ENCODE measurements around the gene FGD4.
"Not testable (repeated sequence)": the region's sequence is repeated elsewhere in the genome, so short reads cannot be mapped to it uniquely, and the experiment has no call there.

Gene FGD4

DNA sequence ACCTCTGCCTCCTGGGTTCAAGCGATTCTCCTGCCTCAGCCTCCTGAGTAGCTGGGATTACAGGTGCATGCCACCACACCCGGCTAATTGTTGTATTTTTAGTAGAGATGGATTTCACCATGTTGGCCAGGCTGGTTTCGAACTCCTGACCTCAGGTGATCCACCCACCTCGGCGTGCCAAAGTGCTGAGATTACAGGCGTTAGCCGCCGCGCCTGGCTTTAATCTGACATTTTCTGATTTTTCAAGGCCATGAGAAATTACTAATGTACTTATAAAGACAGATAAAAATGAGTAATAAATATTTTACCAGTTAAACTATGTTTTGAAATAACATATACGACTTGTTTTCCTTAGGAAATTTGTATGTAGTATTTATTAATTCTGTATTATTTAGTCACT is 134.1 kb downstream of the FGD4 start:
- H3K9me3 ChIP-seq (ENCODE audit: control insufficient read depth, low read depth, low read length); H3K27ac ChIP-seq (ENCODE audit: low read length); H3K9ac ChIP-seq (ENCODE audit: low read length); H3K4me3 ChIP-seq (ENCODE audit: low read length); H3K36me3 ChIP-seq (ENCODE audit: control insufficient read depth, low read depth, low read length); H3K27me3 ChIP-seq (ENCODE audit: control insufficient read depth, insufficient read depth, low read length): not testable (repeated sequence)
- peaks cover 23% of the 10 kb centered on the region for H3K4me1 ChIP-seq (ENCODE audit: control insufficient read depth, low read depth, low read length)

DNA sequence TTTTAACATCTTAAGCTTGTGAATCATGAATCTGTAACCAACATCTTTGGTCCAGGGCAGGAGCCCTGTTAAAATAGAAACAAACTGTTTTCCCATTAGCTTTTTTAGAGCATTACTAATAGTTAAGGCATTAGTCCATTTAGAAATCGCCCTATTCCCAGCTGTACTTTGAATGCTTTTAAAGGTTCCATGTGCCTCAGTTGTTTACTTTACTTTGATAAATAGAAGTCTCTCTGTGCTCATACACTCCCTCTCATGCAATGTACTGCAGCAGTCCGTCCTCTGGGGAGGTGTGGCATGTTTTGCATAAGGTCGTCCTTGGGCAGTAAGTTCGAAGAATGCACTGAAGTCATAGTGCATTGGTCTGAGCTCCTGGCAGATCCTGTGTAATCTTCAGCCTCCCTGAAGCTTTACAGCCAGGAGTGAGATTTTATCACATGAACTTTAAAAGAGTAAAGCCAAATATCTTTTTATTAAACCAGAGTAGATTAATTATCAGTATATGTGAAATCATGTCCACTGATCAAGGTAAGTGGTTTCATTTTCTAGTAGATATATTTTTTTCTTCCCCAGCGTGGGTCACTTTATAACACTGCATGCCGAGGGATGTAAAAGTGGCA is 134.7 kb downstream of the FGD4 start:
- no peak overlapping the region for H3K27ac ChIP-seq (ENCODE audit: low read length)
- H3K9me3 ChIP-seq (ENCODE audit: control insufficient read depth, low read depth, low read length): no peaks in the 10 kb centered on the region
- H3K4me3 ChIP-seq (ENCODE audit: low read length): no peak overlapping the region
- no peaks in the 10 kb centered on the region for H3K27me3 ChIP-seq (ENCODE audit: control insufficient read depth, insufficient read depth, low read length)
- H3K9ac ChIP-seq (ENCODE audit: low read length): no peak overlapping the region
- no peaks in the 10 kb centered on the region for H3K36me3 ChIP-seq (ENCODE audit: control insufficient read depth, low read depth, low read length)
- peaks cover 23% of the 10 kb centered on the region for H3K4me1 ChIP-seq (ENCODE audit: control insufficient read depth, low read depth, low read length)

DNA sequence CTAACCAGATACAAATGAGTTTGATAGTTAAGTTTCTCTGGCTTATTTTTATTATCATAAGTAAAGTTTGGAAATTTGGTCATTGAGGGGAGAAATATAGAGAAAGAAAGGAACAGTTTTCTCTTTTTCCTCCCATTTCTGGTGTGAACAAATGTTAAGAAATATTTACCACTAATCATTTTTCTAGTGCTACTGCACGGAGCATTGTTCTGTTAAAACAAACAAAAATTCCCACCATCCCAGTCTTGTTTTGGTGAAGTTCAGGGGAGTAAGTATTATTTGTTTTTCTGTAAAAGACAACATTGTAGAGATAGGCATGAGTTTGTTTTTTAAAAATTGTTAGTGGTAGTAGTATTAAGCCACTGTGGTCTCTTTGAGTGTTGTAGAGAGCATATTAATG is 135.3 kb downstream of the FGD4 start:
- Histone ChIP-seq H3K27ac (ENCODE audit: low read length) (no peak overlapping the region), H3K36me3 (ENCODE audit: control insufficient read depth, low read depth, low read length) (no peaks in the 10 kb centered on the region), H3K27me3 (ENCODE audit: control insufficient read depth, insufficient read depth, low read length) (no peaks in the 10 kb centered on the region), H3K4me1 (ENCODE audit: control insufficient read depth, low read depth, low read length) (peaks cover 23% of the 10 kb centered on the region), H3K9me3 (ENCODE audit: control insufficient read depth, low read depth, low read length) (no peaks in the 10 kb centered on the region), H3K4me3 (ENCODE audit: low read length) (no peak overlapping the region), H3K9ac (ENCODE audit: low read length) (no peak overlapping the region)

DNA sequence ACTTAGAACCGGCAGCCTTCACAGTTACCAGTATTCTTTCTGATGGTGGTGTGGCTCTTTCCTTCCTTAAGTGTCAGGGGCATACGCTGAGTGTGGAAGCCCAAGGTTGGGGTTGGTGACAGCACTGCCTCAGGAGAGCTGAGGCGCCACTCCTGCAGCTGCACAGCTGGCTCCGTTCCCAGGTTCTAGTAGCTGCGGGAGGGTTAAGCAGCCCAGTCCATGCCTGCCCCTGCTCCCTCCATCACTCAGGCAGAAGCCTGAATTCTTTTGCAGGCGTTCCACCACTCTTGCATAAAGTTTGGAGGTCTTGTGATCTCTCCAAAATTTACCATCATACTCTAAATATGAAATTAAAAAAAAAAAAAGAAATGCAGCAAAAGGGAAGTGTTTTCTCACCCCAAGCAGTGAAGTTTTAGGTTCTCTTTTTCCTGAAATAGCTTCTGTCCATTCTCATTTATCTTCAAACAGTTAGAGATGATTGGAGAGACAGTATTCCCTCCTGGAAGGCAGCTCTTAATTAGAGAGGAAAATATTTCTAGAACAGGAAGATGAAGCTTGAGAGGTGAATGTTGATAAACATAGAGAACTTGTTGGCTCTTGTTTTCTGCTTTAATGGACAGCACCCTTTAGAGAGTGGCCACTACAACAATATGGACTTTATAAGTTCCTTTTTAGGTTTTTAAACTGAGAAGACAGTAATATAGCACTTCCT is 136.1 kb downstream of the FGD4 start:
- H3K36me3 ChIP-seq (ENCODE audit: control insufficient read depth, low read depth, low read length): no peaks in the 10 kb centered on the region
- peaks cover 27% of the 10 kb centered on the region for H3K4me1 ChIP-seq (ENCODE audit: control insufficient read depth, low read depth, low read length)
- no peaks in the 10 kb centered on the region for H3K9me3 ChIP-seq (ENCODE audit: control insufficient read depth, low read depth, low read length)
- H3K27me3 ChIP-seq (ENCODE audit: control insufficient read depth, insufficient read depth, low read length): no peaks in the 10 kb centered on the region
- no peak overlapping the region for H3K9ac ChIP-seq (ENCODE audit: low read length)
- no peak overlapping the region for H3K27ac ChIP-seq (ENCODE audit: low read length)
- H3K4me3 ChIP-seq (ENCODE audit: low read length): no peak overlapping the region

DNA sequence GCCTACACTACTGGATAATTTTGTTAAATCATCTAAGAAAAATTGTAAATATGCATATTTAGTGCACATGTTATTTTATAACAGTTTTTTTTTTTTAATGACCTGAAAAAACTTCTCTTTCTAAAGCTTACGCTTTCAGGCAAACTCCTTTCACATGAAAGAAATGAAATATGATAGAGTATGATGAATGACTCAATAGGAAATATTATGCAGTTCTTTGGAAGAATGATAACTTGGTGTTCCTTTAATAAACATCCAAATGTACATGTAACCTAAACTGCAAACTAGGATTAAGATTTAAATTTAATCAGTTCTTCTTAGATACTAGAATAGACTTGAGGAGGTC is 136.6 kb downstream of the FGD4 start:
- Histone ChIP-seq H3K9ac (ENCODE audit: low read length) (no peak overlapping the region), H3K4me3 (ENCODE audit: low read length) (no peak overlapping the region), H3K27ac (ENCODE audit: low read length) (no peak overlapping the region), H3K9me3 (ENCODE audit: control insufficient read depth, low read depth, low read length) (no peaks in the 10 kb centered on the region), H3K36me3 (ENCODE audit: control insufficient read depth, low read depth, low read length) (no peaks in the 10 kb centered on the region), H3K4me1 (ENCODE audit: control insufficient read depth, low read depth, low read length) (peaks cover 27% of the 10 kb centered on the region), H3K27me3 (ENCODE audit: control insufficient read depth, insufficient read depth, low read length) (no peaks in the 10 kb centered on the region)

DNA sequence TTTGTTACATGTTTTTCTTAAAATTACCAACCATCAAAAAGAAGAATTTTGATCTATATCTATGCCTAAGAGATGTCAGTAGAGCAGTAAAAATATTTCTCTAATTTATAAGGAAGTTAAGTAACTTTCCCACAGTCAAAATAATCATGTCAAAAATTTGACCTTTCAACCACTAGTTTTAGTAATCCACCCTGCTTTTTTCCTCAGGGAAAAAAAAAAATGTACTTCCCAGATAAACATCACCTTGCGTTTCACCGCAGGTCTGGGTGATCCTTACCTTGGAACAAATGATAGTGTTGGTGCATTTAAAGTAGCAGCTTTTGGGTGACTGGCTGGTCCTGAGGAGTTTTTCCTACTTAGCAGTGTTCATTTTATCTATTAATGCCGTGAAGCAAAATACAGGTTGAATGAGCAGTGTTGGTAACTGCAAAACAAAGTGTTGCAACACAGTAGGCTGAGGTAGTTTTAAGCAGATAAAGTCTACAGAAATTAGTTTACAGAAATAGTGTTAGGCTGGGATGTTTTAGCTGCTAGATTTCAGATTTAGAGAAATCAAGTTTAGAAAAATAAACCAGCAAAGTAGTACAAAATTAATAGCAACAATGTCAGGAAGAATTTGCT is 142.5 kb downstream of the FGD4 start:
- H3K36me3 ChIP-seq (ENCODE audit: control insufficient read depth, low read depth, low read length): no peaks in the 10 kb centered on the region
- H3K9ac ChIP-seq (ENCODE audit: low read length): no peak overlapping the region
- H3K4me3 ChIP-seq (ENCODE audit: low read length): no peak overlapping the region
- no peaks in the 10 kb centered on the region for H3K9me3 ChIP-seq (ENCODE audit: control insufficient read depth, low read depth, low read length)
- no peak overlapping the region for H3K27ac ChIP-seq (ENCODE audit: low read length)
- no peaks in the 10 kb centered on the region for H3K27me3 ChIP-seq (ENCODE audit: control insufficient read depth, insufficient read depth, low read length)
- H3K4me1 ChIP-seq (ENCODE audit: control insufficient read depth, low read depth, low read length): peaks cover 14% of the 10 kb centered on the region

DNA sequence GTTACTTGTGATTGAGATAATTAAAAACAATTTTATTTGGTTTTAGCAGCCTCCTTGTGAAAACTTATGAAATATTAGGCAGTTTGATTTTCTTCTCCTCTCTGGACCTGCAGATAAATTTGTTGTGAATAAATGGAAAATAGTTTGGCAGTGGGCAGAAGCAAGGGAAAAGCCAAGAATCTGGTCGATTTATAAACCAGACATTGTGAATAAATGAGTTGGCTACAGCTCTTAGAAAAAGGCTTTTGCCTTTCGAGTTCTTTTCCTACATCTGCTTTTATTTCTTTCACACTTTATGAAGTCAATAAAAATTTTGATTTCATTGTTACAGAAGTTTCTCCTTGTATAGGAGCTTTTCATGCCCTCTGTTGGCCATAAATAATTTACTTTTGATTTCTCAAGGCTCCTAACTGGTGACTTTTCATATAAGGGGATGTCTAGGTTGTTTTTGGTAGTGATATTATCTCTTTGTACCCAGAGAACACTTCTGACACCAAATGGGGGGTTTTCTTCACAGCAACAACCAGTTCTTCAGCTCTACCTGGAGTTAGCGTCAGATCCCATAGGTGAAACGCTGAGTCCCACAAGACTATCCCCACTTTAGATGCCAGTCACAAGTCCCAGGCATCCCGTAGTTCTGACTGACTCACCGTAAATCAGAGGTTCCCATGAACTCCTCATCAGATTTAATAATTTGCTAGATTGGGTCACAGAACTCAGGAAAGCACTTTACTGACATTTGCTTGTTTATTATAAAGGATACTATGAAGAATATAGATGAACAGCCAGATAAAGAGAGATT is 143.3 kb downstream of the FGD4 start:
- Histone ChIP-seq H3K4me3 (ENCODE audit: low read length) (no peak overlapping the region), H3K4me1 (ENCODE audit: control insufficient read depth, low read depth, low read length) (peaks cover 14% of the 10 kb centered on the region), H3K9me3 (ENCODE audit: control insufficient read depth, low read depth, low read length) (no peaks in the 10 kb centered on the region), H3K9ac (ENCODE audit: low read length) (no peak overlapping the region), H3K36me3 (ENCODE audit: control insufficient read depth, low read depth, low read length) (no peaks in the 10 kb centered on the region), H3K27ac (ENCODE audit: low read length) (no peak overlapping the region), H3K27me3 (ENCODE audit: control insufficient read depth, insufficient read depth, low read length) (no peaks in the 10 kb centered on the region)

DNA sequence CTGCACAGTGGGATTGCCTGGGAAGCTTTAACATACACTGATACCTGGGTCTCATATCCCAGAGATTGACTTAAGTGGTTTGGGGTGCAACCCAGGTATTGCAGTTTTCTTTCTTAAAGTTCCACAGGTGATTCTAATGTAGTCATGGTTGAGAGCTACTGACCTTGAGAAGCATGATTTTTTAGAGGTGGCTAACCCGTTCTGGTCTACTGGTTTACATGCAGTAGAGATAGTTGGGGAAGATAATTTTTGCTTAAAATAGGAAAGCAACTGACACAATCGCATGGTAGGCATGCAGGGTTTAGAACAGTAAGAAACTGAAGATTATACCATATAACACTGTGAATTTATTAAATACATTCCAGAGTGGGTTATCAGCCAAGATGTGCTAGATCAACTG is 145.5 kb downstream of the FGD4 start:
- Histone ChIP-seq H3K36me3 (ENCODE audit: control insufficient read depth, low read depth, low read length) (no peaks in the 10 kb centered on the region), H3K9me3 (ENCODE audit: control insufficient read depth, low read depth, low read length) (no peaks in the 10 kb centered on the region), H3K9ac (ENCODE audit: low read length) (no peak overlapping the region), H3K4me1 (ENCODE audit: control insufficient read depth, low read depth, low read length) (peaks cover 25% of the 10 kb centered on the region), H3K4me3 (ENCODE audit: low read length) (no peak overlapping the region), H3K27me3 (ENCODE audit: control insufficient read depth, insufficient read depth, low read length) (no peaks in the 10 kb centered on the region), H3K27ac (ENCODE audit: low read length) (no peak overlapping the region)

DNA sequence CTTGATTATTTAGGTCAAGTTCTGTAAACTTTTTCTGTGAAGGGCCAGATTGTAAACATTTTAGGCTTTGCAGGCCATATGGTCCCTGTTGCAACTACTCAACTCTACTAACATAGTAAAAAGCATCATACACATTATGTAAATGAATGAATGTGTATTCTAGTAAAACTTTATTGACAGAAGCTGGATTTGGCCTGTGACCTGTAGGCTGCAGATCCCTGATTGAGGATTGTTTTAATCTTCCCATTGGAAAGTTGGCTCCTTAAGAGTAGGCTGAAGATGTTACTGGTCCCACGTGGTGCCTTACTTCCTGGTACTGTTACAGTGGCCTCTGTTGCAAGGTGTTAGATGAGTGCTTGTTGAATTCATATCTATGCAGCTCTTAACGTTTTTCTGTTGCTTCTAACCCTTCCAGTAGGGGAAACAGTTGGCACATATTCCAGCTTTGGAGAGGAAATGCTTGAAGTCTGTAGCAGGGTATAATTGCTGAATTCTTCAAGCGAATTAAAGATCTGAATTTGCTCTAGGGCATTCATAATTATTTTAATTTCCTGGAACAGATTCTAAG is 146.1 kb downstream of the FGD4 start:
- Histone ChIP-seq H3K27me3 (ENCODE audit: control insufficient read depth, insufficient read depth, low read length) (no peaks in the 10 kb centered on the region), H3K4me1 (ENCODE audit: control insufficient read depth, low read depth, low read length) (peaks cover 21% of the 10 kb centered on the region), H3K36me3 (ENCODE audit: control insufficient read depth, low read depth, low read length) (no peaks in the 10 kb centered on the region), H3K27ac (ENCODE audit: low read length) (no peak overlapping the region), H3K9ac (ENCODE audit: low read length) (no peak overlapping the region), H3K9me3 (ENCODE audit: control insufficient read depth, low read depth, low read length) (no peaks in the 10 kb centered on the region), H3K4me3 (ENCODE audit: low read length) (no peak overlapping the region)

DNA sequence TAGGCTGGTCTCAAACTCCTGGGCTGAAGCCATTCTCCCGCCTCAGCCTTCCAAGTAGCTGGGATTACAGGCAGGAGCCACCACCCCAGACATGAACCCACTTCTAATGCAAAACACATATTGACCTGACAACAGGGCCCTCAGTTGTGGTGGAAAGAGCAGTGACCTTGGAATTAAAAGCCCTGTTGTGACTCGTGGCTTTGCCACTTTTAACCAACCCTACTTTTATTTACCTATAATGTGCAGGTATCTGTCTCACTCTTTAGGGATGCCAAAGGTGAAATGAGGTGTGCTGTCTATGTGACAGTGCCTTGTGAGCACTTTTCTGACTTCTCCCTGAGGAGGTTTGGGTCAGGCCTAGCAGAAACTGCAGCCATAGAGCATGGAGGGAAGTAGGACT is 146.9 kb downstream of the FGD4 start:
- H3K9ac ChIP-seq (ENCODE audit: low read length): no peak overlapping the region
- H3K36me3 ChIP-seq (ENCODE audit: control insufficient read depth, low read depth, low read length): no peaks in the 10 kb centered on the region
- H3K27ac ChIP-seq (ENCODE audit: low read length): no peak overlapping the region
- peaks cover 21% of the 10 kb centered on the region for H3K4me1 ChIP-seq (ENCODE audit: control insufficient read depth, low read depth, low read length)
- H3K9me3 ChIP-seq (ENCODE audit: control insufficient read depth, low read depth, low read length): no peaks in the 10 kb centered on the region
- H3K27me3 ChIP-seq (ENCODE audit: control insufficient read depth, insufficient read depth, low read length): no peaks in the 10 kb centered on the region
- no peak overlapping the region for H3K4me3 ChIP-seq (ENCODE audit: low read length)

DNA sequence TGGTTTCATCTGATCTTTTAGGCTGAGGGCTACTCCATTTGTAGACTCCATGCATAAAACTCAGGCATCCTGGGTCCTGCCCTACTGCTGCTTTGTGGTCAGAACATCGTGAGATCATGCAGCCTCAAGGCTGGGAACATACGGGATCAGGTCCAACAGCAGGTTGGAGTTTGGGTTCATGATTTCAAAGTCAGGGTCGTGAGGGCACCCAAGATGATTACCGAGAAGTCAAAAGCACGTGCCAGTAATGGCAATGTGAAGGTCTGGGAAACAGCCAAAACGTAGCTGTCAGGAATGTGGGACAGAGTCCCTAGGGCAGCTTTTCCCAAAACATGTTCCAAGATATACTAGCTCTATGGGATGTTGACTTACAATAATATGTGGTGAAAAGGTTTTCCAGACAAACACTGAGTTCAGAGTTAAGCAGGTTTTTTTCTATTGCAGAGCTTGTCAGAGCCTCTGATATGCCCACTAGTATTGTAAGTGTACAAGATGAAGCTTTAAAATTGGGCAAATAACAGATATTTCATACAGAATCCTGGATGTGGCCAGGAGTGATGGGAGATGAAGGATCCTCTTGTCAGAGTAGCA is 149.4 kb downstream of the FGD4 start:
- H3K9ac ChIP-seq (ENCODE audit: low read length): no peak overlapping the region
- H3K27me3 ChIP-seq (ENCODE audit: control insufficient read depth, insufficient read depth, low read length): no peaks in the 10 kb centered on the region

More for the DNA sequence above, 149.4 kb downstream of the FGD4 start:
- no peaks in the 10 kb centered on the region for H3K36me3 ChIP-seq (ENCODE audit: control insufficient read depth, low read depth, low read length)
- no peak overlapping the region for H3K4me3 ChIP-seq (ENCODE audit: low read length)
- H3K27ac ChIP-seq (ENCODE audit: low read length): no peak overlapping the region
- peaks cover 21% of the 10 kb centered on the region for H3K4me1 ChIP-seq (ENCODE audit: control insufficient read depth, low read depth, low read length)
- H3K9me3 ChIP-seq (ENCODE audit: control insufficient read depth, low read depth, low read length): no peaks in the 10 kb centered on the region

Measured in iPS-18a (cell line).